ENCODE results near the gene MIXL1. TPM values are rescaled to one million over a fixed set of nuclear protein-coding genes. Genes with fewer than 3 reads are reported as not detected.
A peak's percentile ranks its signal among the peaks of the same experiment; 100 is the strongest.

Gene MIXL1
- total RNA-seq, 1 donor from 2014 or later = not detected

DNA sequence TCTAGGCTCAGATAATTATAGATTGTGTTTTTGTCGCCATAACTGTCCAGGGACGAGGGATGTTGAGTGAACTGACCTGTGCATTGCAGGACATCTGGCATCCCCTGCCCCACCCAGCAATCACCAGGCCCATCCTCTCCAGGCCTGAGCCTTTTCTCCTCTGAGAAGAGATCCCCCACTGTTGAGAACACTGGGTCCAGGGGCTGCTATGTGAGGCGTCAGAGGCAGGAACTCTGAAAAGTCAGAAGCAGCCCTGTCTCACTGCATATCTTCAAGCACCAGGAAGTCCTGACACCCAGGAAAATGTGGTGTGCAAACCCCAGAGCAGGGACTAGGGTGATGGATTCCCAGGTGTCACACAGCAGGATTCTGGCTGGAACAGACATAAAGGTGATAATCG is 19.8 kb upstream of the MIXL1 start:
- no peaks in the 10 kb centered on the region for H3K79me2 ChIP-seq (ENCODE audit: low read depth)
- H3F3A ChIP-seq (ENCODE audit: low read depth) = peaks cover 4% of the 10 kb centered on the region
- Mint-ChIP-seq H3K4me1 (no peaks in the 10 kb centered on the region), H3K36me3 (no peaks in the 10 kb centered on the region), H3K4me3 (no peak overlapping the region), H3K9me3 (no peaks in the 10 kb centered on the region), H3K27me3 (ENCODE audit: insufficient read depth, low read depth) (peaks cover 16% of the 10 kb centered on the region), H3K27ac (no peak overlapping the region)
- no peak for DNase-seq (ENCODE audit: low spot score)
- no peak overlapping the region for H3K4me2 ChIP-seq
- no peaks in the 10 kb centered on the region for H3K9me3 ChIP-seq (ENCODE audit: low read depth)
- no peaks in the 10 kb centered on the region for H4K20me1 ChIP-seq (ENCODE audit: low read depth)
- H3K27me3 ChIP-seq = no peaks in the 10 kb centered on the region
- TF ChIP-seq EZH2 (IDR thresholded peaks at IDR 0.05) (no peak), EZH2phosphoT487 (IDR thresholded peaks at IDR 0.05) (no peak)
- TF ChIP-seq, protein P1, sequence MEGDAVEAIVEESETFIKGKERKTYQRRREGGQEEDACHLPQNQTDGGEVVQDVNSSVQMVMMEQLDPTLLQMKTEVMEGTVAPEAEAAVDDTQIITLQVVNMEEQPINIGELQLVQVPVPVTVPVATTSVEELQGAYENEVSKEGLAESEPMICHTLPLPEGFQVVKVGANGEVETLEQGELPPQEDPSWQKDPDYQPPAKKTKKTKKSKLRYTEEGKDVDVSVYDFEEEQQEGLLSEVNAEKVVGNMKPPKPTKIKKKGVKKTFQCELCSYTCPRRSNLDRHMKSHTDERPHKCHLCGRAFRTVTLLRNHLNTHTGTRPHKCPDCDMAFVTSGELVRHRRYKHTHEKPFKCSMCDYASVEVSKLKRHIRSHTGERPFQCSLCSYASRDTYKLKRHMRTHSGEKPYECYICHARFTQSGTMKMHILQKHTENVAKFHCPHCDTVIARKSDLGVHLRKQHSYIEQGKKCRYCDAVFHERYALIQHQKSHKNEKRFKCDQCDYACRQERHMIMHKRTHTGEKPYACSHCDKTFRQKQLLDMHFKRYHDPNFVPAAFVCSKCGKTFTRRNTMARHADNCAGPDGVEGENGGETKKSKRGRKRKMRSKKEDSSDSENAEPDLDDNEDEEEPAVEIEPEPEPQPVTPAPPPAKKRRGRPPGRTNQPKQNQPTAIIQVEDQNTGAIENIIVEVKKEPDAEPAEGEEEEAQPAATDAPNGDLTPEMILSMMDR (IDR thresholded peaks at IDR 0.05) = no peak
- no peak overlapping the region for H3K4me3 ChIP-seq
- no peaks in the 10 kb centered on the region for H3K36me3 ChIP-seq
- H2AFZ ChIP-seq (replicated peaks) = peak overlapping the region; percentile 90
- H3K27ac ChIP-seq = no peak overlapping the region
- H3K9ac ChIP-seq = peak overlapping the region; percentile 13
- H3K4me1 ChIP-seq = peaks cover 7% of the 10 kb centered on the region

DNA sequence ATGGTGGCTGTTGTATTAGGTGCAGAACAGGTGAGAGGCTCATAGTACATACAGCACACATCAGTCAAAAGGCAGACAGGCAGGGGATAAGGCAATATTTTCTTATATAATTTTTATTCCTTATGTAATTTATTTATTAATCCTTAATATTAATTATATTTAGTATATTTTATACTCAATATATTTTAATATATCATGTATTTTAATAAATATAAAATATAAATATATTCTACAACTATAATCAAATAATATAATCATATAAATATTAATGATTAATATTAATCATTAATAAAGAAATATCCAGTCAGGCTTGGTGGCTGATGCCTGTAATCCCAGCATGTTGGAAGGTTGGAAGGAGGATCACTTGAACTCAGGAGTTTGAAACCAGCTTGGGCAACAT is 19.3 kb upstream of the MIXL1 start:
- no peaks in the 10 kb centered on the region for H3K9me3 Mint-ChIP-seq
- Histone ChIP-seq H3K9ac (no peak overlapping the region), H3K27ac (no peak overlapping the region), H3K79me2 (ENCODE audit: low read depth) (no peaks in the 10 kb centered on the region), H3K27me3 (no peaks in the 10 kb centered on the region), H3K4me3 (no peak overlapping the region), H3F3A (ENCODE audit: low read depth) (peaks cover 4% of the 10 kb centered on the region), H3K4me1 (peaks cover 7% of the 10 kb centered on the region), H3K9me3 (ENCODE audit: low read depth) (no peaks in the 10 kb centered on the region), H3K4me2 (no peak overlapping the region), H2AFZ (replicated peaks) (peak overlapping the region; percentile 90), H3K36me3 (no peaks in the 10 kb centered on the region), H4K20me1 (ENCODE audit: low read depth) (no peaks in the 10 kb centered on the region)
- H3K27me3 Mint-ChIP-seq (ENCODE audit: insufficient read depth, low read depth) = peaks cover 18% of the 10 kb centered on the region
- TF ChIP-seq EZH2 (IDR thresholded peaks at IDR 0.05) (no peak), EZH2phosphoT487 (IDR thresholded peaks at IDR 0.05) (no peak)
- TF ChIP-seq, protein P1 (IDR thresholded peaks at IDR 0.05) = no peak
- H3K4me1 Mint-ChIP-seq = peaks cover 4% of the 10 kb centered on the region
- no peak overlapping the region for H3K4me3 Mint-ChIP-seq
- no peak for DNase-seq (ENCODE audit: low spot score)
- no peak overlapping the region for H3K27ac Mint-ChIP-seq
- H3K36me3 Mint-ChIP-seq = no peaks in the 10 kb centered on the region

- no peak for DNase-seq (ENCODE audit: low spot score)
- Histone ChIP-seq H3K36me3 (no peaks in the 10 kb centered on the region), H3K79me2 (ENCODE audit: low read depth) (no peaks in the 10 kb centered on the region), H2AFZ (replicated peaks) (no peak overlapping the region), H3K27ac (no peak overlapping the region), H3K4me3 (no peak overlapping the region), H3K27me3 (no peaks in the 10 kb centered on the region), H3K9ac (no peak overlapping the region), H3K4me1 (peaks cover 24% of the 10 kb centered on the region), H3K4me2 (no peak overlapping the region), H3F3A (ENCODE audit: low read depth) (peaks cover 4% of the 10 kb centered on the region), H3K9me3 (ENCODE audit: low read depth) (no peaks in the 10 kb centered on the region), H4K20me1 (ENCODE audit: low read depth) (no peaks in the 10 kb centered on the region)
- Mint-ChIP-seq H3K4me1 (peaks cover 22% of the 10 kb centered on the region), H3K4me3 (no peak overlapping the region), H3K9me3 (no peaks in the 10 kb centered on the region), H3K27ac (no peak overlapping the region), H3K36me3 (no peaks in the 10 kb centered on the region), H3K27me3 (ENCODE audit: insufficient read depth, low read depth) (peaks cover 15% of the 10 kb centered on the region)
- TF ChIP-seq EZH2 (IDR thresholded peaks at IDR 0.05) (no peak), EZH2phosphoT487 (IDR thresholded peaks at IDR 0.05) (no peak)
- TF ChIP-seq, protein P1 (IDR thresholded peaks at IDR 0.05) = no peak
These were observed 16.4 kb upstream of the MIXL1 start for GRCh38 chr1:226207048-226207447.
